ENCODE data around the gene NEGR1.

NEGR1 gene

GRCh38 chr1:71882637-71883036, 399.7 kb downstream of the NEGR1 start:
- TF ChIP-seq, protein P1, sequence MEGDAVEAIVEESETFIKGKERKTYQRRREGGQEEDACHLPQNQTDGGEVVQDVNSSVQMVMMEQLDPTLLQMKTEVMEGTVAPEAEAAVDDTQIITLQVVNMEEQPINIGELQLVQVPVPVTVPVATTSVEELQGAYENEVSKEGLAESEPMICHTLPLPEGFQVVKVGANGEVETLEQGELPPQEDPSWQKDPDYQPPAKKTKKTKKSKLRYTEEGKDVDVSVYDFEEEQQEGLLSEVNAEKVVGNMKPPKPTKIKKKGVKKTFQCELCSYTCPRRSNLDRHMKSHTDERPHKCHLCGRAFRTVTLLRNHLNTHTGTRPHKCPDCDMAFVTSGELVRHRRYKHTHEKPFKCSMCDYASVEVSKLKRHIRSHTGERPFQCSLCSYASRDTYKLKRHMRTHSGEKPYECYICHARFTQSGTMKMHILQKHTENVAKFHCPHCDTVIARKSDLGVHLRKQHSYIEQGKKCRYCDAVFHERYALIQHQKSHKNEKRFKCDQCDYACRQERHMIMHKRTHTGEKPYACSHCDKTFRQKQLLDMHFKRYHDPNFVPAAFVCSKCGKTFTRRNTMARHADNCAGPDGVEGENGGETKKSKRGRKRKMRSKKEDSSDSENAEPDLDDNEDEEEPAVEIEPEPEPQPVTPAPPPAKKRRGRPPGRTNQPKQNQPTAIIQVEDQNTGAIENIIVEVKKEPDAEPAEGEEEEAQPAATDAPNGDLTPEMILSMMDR (IDR thresholded peaks at IDR 0.05) = no peak
- Mint-ChIP-seq H3K27ac (peak overlapping the region; percentile 71), H3K4me3 (no peak overlapping the region), H3K9me3 (peaks cover 1% of the 10 kb centered on the region), H3K4me1 (peaks cover 30% of the 10 kb centered on the region), H3K27me3 (ENCODE audit: low read depth, poor library complexity) (peaks cover 3% of the 10 kb centered on the region), H3K36me3 (ENCODE audit: low read depth) (no peaks in the 10 kb centered on the region)
- DNase-seq = no peak

- peaks cover 3% of the 10 kb centered on the region for H3K27me3 Mint-ChIP-seq (ENCODE audit: low read depth, poor library complexity)
- no peak for DNase-seq
- H3K4me3 Mint-ChIP-seq = no peak overlapping the region
- TF ChIP-seq, protein P1 (IDR thresholded peaks at IDR 0.05) = no peak
- no peaks in the 10 kb centered on the region for H3K36me3 Mint-ChIP-seq (ENCODE audit: low read depth)
- H3K4me1 Mint-ChIP-seq = peaks cover 30% of the 10 kb centered on the region
- no peaks in the 10 kb centered on the region for H3K9me3 Mint-ChIP-seq
- peak overlapping the region; percentile 71 for H3K27ac Mint-ChIP-seq
Observed at GRCh38 chr1:71882226-71882625, 400.1 kb downstream of the NEGR1 start.

DNA sequence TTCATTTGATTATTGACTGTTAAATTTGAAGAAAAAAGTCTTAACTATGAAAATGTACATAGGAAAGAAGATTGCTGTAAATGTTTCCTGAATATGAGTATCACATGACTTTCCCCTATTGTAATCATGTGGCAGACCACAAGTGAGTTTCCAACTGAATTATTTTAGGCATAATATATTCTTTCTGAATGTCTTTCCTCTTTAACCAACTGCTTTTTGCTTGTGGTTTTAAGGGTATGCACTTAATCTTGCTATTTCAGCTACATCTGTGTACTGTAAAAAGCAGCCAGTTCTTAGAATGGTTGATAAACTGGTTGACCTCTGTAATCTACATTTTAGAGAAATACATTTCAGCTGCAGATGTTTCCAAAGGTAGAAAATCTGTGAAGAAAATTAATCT, 400.7 kb downstream of the NEGR1 start:
- Mint-ChIP-seq H3K36me3 (ENCODE audit: low read depth) (no peaks in the 10 kb centered on the region), H3K4me1 (peaks cover 30% of the 10 kb centered on the region), H3K27ac (no peak overlapping the region), H3K9me3 (no peaks in the 10 kb centered on the region), H3K27me3 (ENCODE audit: low read depth, poor library complexity) (peaks cover 3% of the 10 kb centered on the region), H3K4me3 (no peak overlapping the region)
- TF ChIP-seq, protein P1 (IDR thresholded peaks at IDR 0.05) = no peak
- DNase-seq = no peak

DNA sequence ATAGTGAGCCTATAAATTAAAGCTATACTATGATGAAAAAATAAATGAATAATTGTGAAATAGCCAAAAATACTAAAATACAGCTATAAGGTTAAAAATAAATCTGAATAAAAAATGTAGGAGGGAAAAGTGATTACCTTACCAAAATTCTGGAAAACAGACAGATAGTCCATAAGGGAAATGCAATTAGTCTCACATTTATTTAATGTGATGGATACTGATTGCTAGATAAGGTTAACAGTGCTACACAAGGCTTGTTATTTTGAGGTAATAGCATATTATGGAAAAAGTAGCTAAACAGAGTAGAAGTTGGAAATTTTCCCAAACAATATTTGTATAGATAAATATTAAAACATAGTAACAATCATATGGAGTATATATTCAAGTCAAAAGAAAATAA, 413.0 kb downstream of the NEGR1 start:
- no peaks in the 10 kb centered on the region for H3K9me3 Mint-ChIP-seq
- no peak overlapping the region for H3K4me3 Mint-ChIP-seq
- H3K4me1 Mint-ChIP-seq = no peaks in the 10 kb centered on the region
- no peaks in the 10 kb centered on the region for H3K36me3 Mint-ChIP-seq (ENCODE audit: low read depth)
- H3K27me3 Mint-ChIP-seq (ENCODE audit: low read depth, poor library complexity) = no peaks in the 10 kb centered on the region
- H3K27ac Mint-ChIP-seq = no peak overlapping the region
- TF ChIP-seq, protein P1 (IDR thresholded peaks at IDR 0.05) = no peak
- DNase-seq = no peak

GRCh38 chr1:71862756-71863155, 419.6 kb downstream of the NEGR1 start:
- TF ChIP-seq, protein P1 (IDR thresholded peaks at IDR 0.05) = no peak
- no peaks in the 10 kb centered on the region for H3K4me1 Mint-ChIP-seq
- H3K27ac Mint-ChIP-seq = no peak overlapping the region
- H3K9me3 Mint-ChIP-seq = no peaks in the 10 kb centered on the region
- no peaks in the 10 kb centered on the region for H3K27me3 Mint-ChIP-seq (ENCODE audit: low read depth, poor library complexity)
- H3K4me3 Mint-ChIP-seq = no peak overlapping the region
- H3K36me3 Mint-ChIP-seq (ENCODE audit: low read depth) = no peaks in the 10 kb centered on the region
- no peak for DNase-seq

- H3K4me1 Mint-ChIP-seq = no peaks in the 10 kb centered on the region
Observed at GRCh38 chr1:71861022-71861421, 421.3 kb downstream of the NEGR1 start.

More at GRCh38 chr1:71861022-71861421, 421.3 kb downstream of the NEGR1 start:
- DNase-seq = no peak
- TF ChIP-seq, protein P1 (IDR thresholded peaks at IDR 0.05) = no peak
- Mint-ChIP-seq H3K36me3 (ENCODE audit: low read depth) (no peaks in the 10 kb centered on the region), H3K27me3 (ENCODE audit: low read depth, poor library complexity) (no peaks in the 10 kb centered on the region), H3K4me3 (no peak overlapping the region), H3K9me3 (no peaks in the 10 kb centered on the region), H3K27ac (no peak overlapping the region)

Measured in nephron progenitor cell (in vitro differentiated cells).